Ovary (tissue), 3 donors: ENCODE data around the gene LRIG1.

Experiments
- CTCF ChIP-seq, 3 donors: fragments of 450-650 bp in 2 of 3; fragments of 200-600 bp in 1 of 3; IDR thresholded peaks; one replicate each; pipeline versions ENCODE4 v1.5.1 to v1.8.0; 2016 to 2022; ENCODE audit warnings: antibody characterized with exemption in 3 of 3, mild to moderate bottlenecking in 1 of 3
- POLR2A ChIP-seq: fragments of 450-650 bp; IDR thresholded peaks from one replicate; pipeline ENCODE4 v1.6.1; 2017; ENCODE audit warnings: antibody characterized with exemption, mild to moderate bottlenecking, moderate library complexity
- donor health status: DM: no; HTN: no; CAD: no.

- TF ChIP-seq CTCF (IDR thresholded peaks at IDR 0.05) (no peak), POLR2A (no peak)
Observed at GRCh38 chr3:66475386-66476020, 25.3 kb downstream of the LRIG1 start.
